ENCODE data around the gene CWC15. TPM values are rescaled to one million over a fixed set of nuclear protein-coding genes. Genes with fewer than 3 reads are reported as not detected.
"Not testable (repeated sequence)": the region's sequence is repeated elsewhere in the genome, so short reads cannot be mapped to it uniquely, and the experiment has no call there.

CWC15 gene
- total and polyA plus RNA-seq, 9 of the 15 experiments (the other 6 are each of a cell fraction or from before 2014, with no cell fraction given), result 47.3 to 168 (median 89.2) TPM

DNA sequence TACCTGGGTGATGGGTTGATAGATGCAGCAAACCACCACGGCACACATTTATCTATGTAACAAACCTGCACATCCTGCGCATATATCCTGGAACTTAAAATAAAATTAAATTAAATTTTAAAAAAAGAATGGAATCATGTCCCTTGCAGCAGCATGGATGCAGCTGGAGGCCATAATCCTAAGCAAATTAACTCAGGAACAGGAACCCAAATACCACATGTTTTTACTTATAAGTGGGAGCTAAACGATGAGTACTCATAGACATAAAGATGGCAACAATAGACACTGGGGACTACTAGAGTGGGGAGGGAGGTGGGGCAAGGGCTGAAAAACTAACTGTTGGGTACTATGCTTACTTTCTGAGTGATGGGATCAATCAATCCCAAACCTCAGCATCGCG lies 40.9 kb downstream of the CWC15 start:
- no peaks in the 10 kb centered on the region for H3K36me3 ChIP-seq (ENCODE audit: control insufficient read depth, insufficient read depth, low read length)

DNA sequence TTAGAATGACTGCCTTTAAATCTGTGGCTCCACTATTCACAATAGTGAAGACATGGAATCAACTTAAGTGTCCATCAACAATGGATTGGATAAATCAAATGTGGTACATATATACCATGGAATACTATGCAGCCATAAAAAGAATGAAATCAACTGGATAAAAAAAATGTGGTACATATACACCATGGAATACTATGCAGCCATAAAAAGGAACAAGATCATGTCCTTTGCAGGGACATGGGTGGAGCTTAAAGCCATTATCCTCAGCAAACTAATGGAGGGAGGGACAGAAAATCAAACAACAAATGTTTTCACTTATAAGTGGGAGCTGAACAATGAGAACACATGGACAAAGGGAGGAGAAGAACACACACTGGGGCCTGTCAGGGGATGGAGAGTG lies 41.3 kb downstream of the CWC15 start:
- H3K9ac ChIP-seq (ENCODE audit: insufficient read depth in 1 of 2, low read depth in 2 of 2, low read length in 2 of 2); H3K36me3 ChIP-seq (ENCODE audit: control insufficient read depth, insufficient read depth, low read length); intact Hi-C loops (cut with micrococcal nuclease); H3K4me2 ChIP-seq (ENCODE audit: insufficient read depth, low read length); DNase-seq (ENCODE audit: extremely low read depth in 1 of 4, low spot score in 3 of 4); H3K27me3 ChIP-seq (ENCODE audit: control insufficient read depth in 2 of 2, insufficient read depth in 2 of 2, low read length in 2 of 2); H4K20me1 ChIP-seq (replicated peaks; ENCODE audit: control insufficient read depth, insufficient read depth, low read length); ATAC-seq; POLR2A ChIA-PET; BruUV-seq (replicated peaks); CTCF ChIA-PET (ENCODE audit: low intra/inter-chr PET ratio); FAIRE-seq; H3K4me1 ChIP-seq (replicated peaks in 1 of 2; ENCODE audit: control insufficient read depth in 2 of 2, insufficient read depth in 2 of 2, low read length in 2 of 2); H2AFZ ChIP-seq (ENCODE audit: low read depth, low read length); H3K4me3 ChIP-seq; H3K79me2 ChIP-seq (ENCODE audit: control insufficient read depth, insufficient read depth, low read length); H3K9me1 ChIP-seq (ENCODE audit: control insufficient read depth, insufficient read depth, low read length); H3K9me3 ChIP-seq (replicated peaks; ENCODE audit: control insufficient read depth, insufficient read depth, low read depth, low read length); in situ Hi-C loops (cut with MboI); H3K27ac ChIP-seq (ENCODE audit: extremely low read depth, low read depth, low read length): not testable (repeated sequence)
- peak; percentile 81 for TF ChIP-seq ZNF146 (CRISPR knock-in tag; IDR thresholded peaks at IDR 0.05; ENCODE audit: unreplicated experiment)

More for the DNA sequence above, 40.9 kb downstream of the CWC15 start:
- H3K9me3 ChIP-seq (replicated peaks; ENCODE audit: control insufficient read depth, insufficient read depth, low read depth, low read length), result no peaks in the 10 kb centered on the region
- TF ChIP-seq PRPF4 (IDR thresholded peaks at IDR 0.05; ENCODE audit: insufficient read depth, low read depth, low read length, poor library complexity, severe bottlenecking) (no peak), ETV6 (IDR thresholded peaks at IDR 0.05; ENCODE audit: borderline replicate concordance in 1 of 2, low read depth in 2 of 2, low read length in 1 of 2) (no peak), ETV6 (CRISPR knock-in tag; IDR thresholded peaks at IDR 0.05; ENCODE audit: borderline replicate concordance) (no peak), ZNF121 (CRISPR knock-in tag; conservative IDR thresholded peaks at IDR 0.05) (no peak), ERF (CRISPR knock-in tag; IDR thresholded peaks at IDR 0.05) (no peak), GTF2E2 (tag; IDR thresholded peaks at IDR 0.05) (no peak), SMARCA4 (IDR thresholded peaks at IDR 0.05) (no peak)
- TF ChIP-seq, protein P1, sequence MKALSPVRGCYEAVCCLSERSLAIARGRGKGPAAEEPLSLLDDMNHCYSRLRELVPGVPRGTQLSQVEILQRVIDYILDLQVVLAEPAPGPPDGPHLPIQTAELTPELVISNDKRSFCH (CRISPR knock-in tag; IDR thresholded peaks at IDR 0.05), result no peak
- TF ChIP-seq, protein P1 (tag; IDR thresholded peaks at IDR 0.05), result no peak
- H3K79me2 ChIP-seq (ENCODE audit: control insufficient read depth, insufficient read depth, low read length), result no peaks in the 10 kb centered on the region
- whole genome bisulfite sequencing (ENCODE audit: insufficient coverage, low coverage, missing lambda C conversion rate), result 39% methylated on average over 5 of the region's 5 CpGs
- BruUV-seq (replicated peaks), result no TSS peak
- H3K9ac ChIP-seq (ENCODE audit: insufficient read depth in 1 of 2, low read depth in 2 of 2, low read length in 2 of 2), result no peak overlapping the region
- H3K9me1 ChIP-seq (ENCODE audit: control insufficient read depth, insufficient read depth, low read length), result no peaks in the 10 kb centered on the region
- FAIRE-seq (no peak), DNase-seq (ENCODE audit: extremely low read depth in 1 of 4, low spot score in 3 of 4) (no peak), ATAC-seq (no peak)
- no peak overlapping the region for H2AFZ ChIP-seq (ENCODE audit: low read depth, low read length)
- intact Hi-C loops (cut with micrococcal nuclease) (no loop called here), in situ Hi-C loops (cut with MboI) (no loop called here)
- no peaks in the 10 kb centered on the region for H4K20me1 ChIP-seq (replicated peaks; ENCODE audit: control insufficient read depth, insufficient read depth, low read length)
- H3K4me1 ChIP-seq (replicated peaks in 1 of 2; ENCODE audit: control insufficient read depth in 2 of 2, insufficient read depth in 2 of 2, low read length in 2 of 2), result no peaks in the 10 kb centered on the region
- H3K4me2 ChIP-seq (ENCODE audit: insufficient read depth, low read length), result no peak overlapping the region
- H3K4me3 ChIP-seq, result no peak overlapping the region
- H3K27ac ChIP-seq (ENCODE audit: extremely low read depth, low read depth, low read length), result no peak overlapping the region
- POLR2A ChIA-PET, result no interaction called here
- no peaks in the 10 kb centered on the region; a peak in 3 of 5 replicates for H3K27me3 ChIP-seq (ENCODE audit: control insufficient read depth in 2 of 2, insufficient read depth in 2 of 2, low read length in 2 of 2)
- CTCF ChIA-PET (ENCODE audit: low intra/inter-chr PET ratio), result no interaction called here
